ENCODE results near the gene PRMT3. TPM values are rescaled to one million over a fixed set of nuclear protein-coding genes. Genes with fewer than 3 reads are reported as not detected.
"Not testable (repeated sequence)": the region's sequence is repeated elsewhere in the genome, so short reads cannot be mapped to it uniquely, and the experiment has no call there.

Gene PRMT3
- total RNA-seq, 2 donors from 2014 or later: 26.2 to 27.1 TPM

- peaks cover 6% of the 10 kb centered on the region for H3K9me3 Mint-ChIP-seq
- Histone ChIP-seq H3K27ac (ENCODE audit: low read depth, low read length) (no peak overlapping the region), H3K4me3 (ENCODE audit: low read length) (no peak overlapping the region), H3K27me3 (ENCODE audit: control insufficient read depth, insufficient read depth, low read length, poor library complexity, severe bottlenecking) (no peaks in the 10 kb centered on the region), H3K4me1 (ENCODE audit: control insufficient read depth, insufficient read depth, low read length) (no peaks in the 10 kb centered on the region), H3K36me3 (ENCODE audit: control insufficient read depth, insufficient read depth, low read length) (no peaks in the 10 kb centered on the region), H3K9me3 (ENCODE audit: control insufficient read depth, low read length) (peaks cover 8% of the 10 kb centered on the region), H3K9ac (ENCODE audit: extremely low read depth, low read length, poor library complexity, severe bottlenecking) (no peak overlapping the region)
- H3K4me3 Mint-ChIP-seq: no peak overlapping the region
- H3K36me3 Mint-ChIP-seq (ENCODE audit: low read depth): peaks cover 21% of the 10 kb centered on the region
- 88 to 100% methylated on average over 1 of the region's 1 CpG for WGBS, 2 experiments (ENCODE audit: insufficient coverage in 1 of 2, insufficient read length in 1 of 2)
- no peaks in the 10 kb centered on the region for H3K27me3 Mint-ChIP-seq (ENCODE audit: insufficient read depth)
- DNase-seq: no peak
- TF ChIP-seq, protein P1, sequence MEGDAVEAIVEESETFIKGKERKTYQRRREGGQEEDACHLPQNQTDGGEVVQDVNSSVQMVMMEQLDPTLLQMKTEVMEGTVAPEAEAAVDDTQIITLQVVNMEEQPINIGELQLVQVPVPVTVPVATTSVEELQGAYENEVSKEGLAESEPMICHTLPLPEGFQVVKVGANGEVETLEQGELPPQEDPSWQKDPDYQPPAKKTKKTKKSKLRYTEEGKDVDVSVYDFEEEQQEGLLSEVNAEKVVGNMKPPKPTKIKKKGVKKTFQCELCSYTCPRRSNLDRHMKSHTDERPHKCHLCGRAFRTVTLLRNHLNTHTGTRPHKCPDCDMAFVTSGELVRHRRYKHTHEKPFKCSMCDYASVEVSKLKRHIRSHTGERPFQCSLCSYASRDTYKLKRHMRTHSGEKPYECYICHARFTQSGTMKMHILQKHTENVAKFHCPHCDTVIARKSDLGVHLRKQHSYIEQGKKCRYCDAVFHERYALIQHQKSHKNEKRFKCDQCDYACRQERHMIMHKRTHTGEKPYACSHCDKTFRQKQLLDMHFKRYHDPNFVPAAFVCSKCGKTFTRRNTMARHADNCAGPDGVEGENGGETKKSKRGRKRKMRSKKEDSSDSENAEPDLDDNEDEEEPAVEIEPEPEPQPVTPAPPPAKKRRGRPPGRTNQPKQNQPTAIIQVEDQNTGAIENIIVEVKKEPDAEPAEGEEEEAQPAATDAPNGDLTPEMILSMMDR (conservative IDR thresholded peaks at IDR 0.05): no peak
- peaks cover 1% of the 10 kb centered on the region for H3K4me1 Mint-ChIP-seq
- H3K27ac Mint-ChIP-seq: no peak overlapping the region
These were observed 96.4 kb downstream of the PRMT3 start for GRCh38 chr11:20483931-20484330.

- H3K27ac Mint-ChIP-seq; H3K9me3 ChIP-seq (ENCODE audit: control insufficient read depth, low read length); H3K27me3 Mint-ChIP-seq (ENCODE audit: insufficient read depth); H3K9me3 Mint-ChIP-seq; H3K27me3 ChIP-seq (ENCODE audit: control insufficient read depth, insufficient read depth, low read length, poor library complexity, severe bottlenecking); DNase-seq; H3K36me3 ChIP-seq (ENCODE audit: control insufficient read depth, insufficient read depth, low read length); H3K4me1 ChIP-seq (ENCODE audit: control insufficient read depth, insufficient read depth, low read length); H3K4me3 Mint-ChIP-seq; H3K4me3 ChIP-seq (ENCODE audit: low read length); H3K27ac ChIP-seq (ENCODE audit: low read depth, low read length); H3K4me1 Mint-ChIP-seq; H3K9ac ChIP-seq (ENCODE audit: extremely low read depth, low read length, poor library complexity, severe bottlenecking): not testable (repeated sequence)
- peaks cover 21% of the 10 kb centered on the region for H3K36me3 Mint-ChIP-seq (ENCODE audit: low read depth)
- 67 to 100% methylated on average over 1 of the region's 1 CpG for WGBS, 2 experiments (ENCODE audit: insufficient coverage in 1 of 2, insufficient read length in 1 of 2)
These were observed 96.9 kb downstream of the PRMT3 start for GRCh38 chr11:20484416-20484815.

DNA sequence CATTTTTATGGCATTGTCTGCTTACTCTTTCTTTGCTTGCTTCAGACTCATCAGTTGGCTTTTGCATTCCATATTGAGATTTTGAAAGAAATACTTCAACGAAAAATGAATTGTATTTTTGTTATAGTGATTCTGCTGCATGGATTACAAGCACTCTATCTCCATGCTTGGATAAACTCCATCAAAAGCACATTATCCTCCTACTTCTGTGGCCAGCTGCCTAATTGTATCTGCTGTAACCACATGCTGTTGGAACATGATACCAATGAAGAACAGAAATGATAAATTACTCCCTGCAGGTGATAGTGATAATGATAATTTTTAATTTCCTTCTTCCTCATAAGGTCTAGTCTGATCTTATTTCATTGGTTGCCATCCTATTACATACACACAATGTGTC lies 100.8 kb downstream of the PRMT3 start:
- TF ChIP-seq, protein P1 (conservative IDR thresholded peaks at IDR 0.05): no peak
- H3K36me3 Mint-ChIP-seq (ENCODE audit: low read depth): peaks cover 21% of the 10 kb centered on the region
- no peaks in the 10 kb centered on the region for H3K27me3 Mint-ChIP-seq (ENCODE audit: insufficient read depth)
- Histone ChIP-seq H3K27ac (ENCODE audit: low read depth, low read length) (no peak overlapping the region), H3K9me3 (ENCODE audit: control insufficient read depth, low read length) (peaks cover 8% of the 10 kb centered on the region), H3K9ac (ENCODE audit: extremely low read depth, low read length, poor library complexity, severe bottlenecking) (no peak overlapping the region), H3K4me1 (ENCODE audit: control insufficient read depth, insufficient read depth, low read length) (no peaks in the 10 kb centered on the region), H3K36me3 (ENCODE audit: control insufficient read depth, insufficient read depth, low read length) (no peaks in the 10 kb centered on the region), H3K27me3 (ENCODE audit: control insufficient read depth, insufficient read depth, low read length, poor library complexity, severe bottlenecking) (no peaks in the 10 kb centered on the region), H3K4me3 (ENCODE audit: low read length) (no peak overlapping the region)
- peaks cover 6% of the 10 kb centered on the region for H3K9me3 Mint-ChIP-seq
- H3K4me3 Mint-ChIP-seq: no peak overlapping the region
- no peak for DNase-seq
- H3K27ac Mint-ChIP-seq: no peak overlapping the region
- WGBS, 2 experiments (ENCODE audit: insufficient coverage in 1 of 2, insufficient read length in 1 of 2): 83% methylated on average over 1 of the region's 1 CpG; no CpG with 5 or more reads in 1 of the 2 experiments
- H3K4me1 Mint-ChIP-seq: peaks cover 8% of the 10 kb centered on the region

DNA sequence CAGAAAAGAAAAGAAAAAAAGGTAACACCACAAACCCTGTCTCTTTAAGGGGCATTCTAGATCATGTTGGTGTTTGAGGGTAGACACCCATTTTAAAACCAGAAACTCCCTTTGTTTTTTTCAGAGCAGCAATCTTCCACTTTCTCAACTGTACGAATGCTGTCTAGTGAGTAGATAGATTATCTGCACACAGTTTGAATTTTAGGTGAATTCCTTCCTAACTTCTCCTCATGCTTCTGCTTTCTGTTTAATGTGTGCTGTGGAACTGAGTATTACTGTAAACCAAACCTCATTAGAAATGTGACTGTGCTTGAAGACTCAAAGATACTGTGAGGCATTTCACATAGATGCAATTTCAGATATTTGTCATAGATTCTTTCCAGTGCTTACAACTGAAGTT lies 102.4 kb downstream of the PRMT3 start:
- H3K4me3 Mint-ChIP-seq: no peak overlapping the region
- peaks cover 8% of the 10 kb centered on the region for H3K4me1 Mint-ChIP-seq
- no peaks in the 10 kb centered on the region for H3K36me3 ChIP-seq (ENCODE audit: control insufficient read depth, insufficient read depth, low read length)
- no peak overlapping the region for H3K27ac ChIP-seq (ENCODE audit: low read depth, low read length)
- TF ChIP-seq, protein P1 (conservative IDR thresholded peaks at IDR 0.05): no peak
- H3K4me3 ChIP-seq (ENCODE audit: low read length): no peak overlapping the region
- H3K27me3 Mint-ChIP-seq (ENCODE audit: insufficient read depth): no peaks in the 10 kb centered on the region
- no peaks in the 10 kb centered on the region for H3K27me3 ChIP-seq (ENCODE audit: control insufficient read depth, insufficient read depth, low read length, poor library complexity, severe bottlenecking)
- WGBS, 2 experiments (ENCODE audit: insufficient coverage in 1 of 2, insufficient read length in 1 of 2): 88% methylated on average over 1 of the region's 1 CpG; no CpG with 5 or more reads in 1 of the 2 experiments
- H3K9me3 Mint-ChIP-seq: no peaks in the 10 kb centered on the region
- no peaks in the 10 kb centered on the region for H3K4me1 ChIP-seq (ENCODE audit: control insufficient read depth, insufficient read depth, low read length)
- no peak overlapping the region for H3K9ac ChIP-seq (ENCODE audit: extremely low read depth, low read length, poor library complexity, severe bottlenecking)
- H3K9me3 ChIP-seq (ENCODE audit: control insufficient read depth, low read length): no peaks in the 10 kb centered on the region
- DNase-seq: no peak
- peaks cover 14% of the 10 kb centered on the region for H3K36me3 Mint-ChIP-seq (ENCODE audit: low read depth)
- H3K27ac Mint-ChIP-seq: no peak overlapping the region
